Activated T-cell treated with anti-CD3 and anti-CD28 coated beads, Interleukin-2, amount 50 U/mL, for 4 hours (primary cell): ENCODE data around the gene LRP6. TPM values are rescaled to one million over a fixed set of nuclear protein-coding genes. Genes with fewer than 3 reads are reported as not detected.

ENCODE experiments used
- ATAC-seq, 2 donors: fragments of 200-7000 bp; cut with Tn5 transposase; one replicate each; pipeline ENCODE4 v1.10.0; 2021
- DNase-seq: peaks from one replicate; pipeline ENCODE4 v3.0.0-alpha.2; 2020
- H3K27me3 Mint-ChIP-seq: one replicate; pipeline ENCODE4 v1.8.0; 2021; ENCODE audit warnings: low read depth, mixed read lengths
- H3K36me3 Mint-ChIP-seq: one replicate; pipeline ENCODE4 v1.8.0; 2022; ENCODE audit warnings: mixed read lengths; ENCODE audit not compliant: insufficient read depth
- H3K4me1 Mint-ChIP-seq: one replicate; pipeline ENCODE4 v1.8.0; 2021; ENCODE audit warnings: low read depth, mixed read lengths
- H3K4me3 Mint-ChIP-seq: one replicate; pipeline ENCODE4 v1.8.0; 2021; ENCODE audit warnings: mild to moderate bottlenecking, moderate library complexity, mixed read lengths
- H3K9me3 Mint-ChIP-seq: one replicate; pipeline ENCODE4 v1.8.0; 2021; ENCODE audit warnings: mixed read lengths
- total RNA-seq, 3 donors: library from RNA; stranded (reverse); gene quantifications; one replicate each; pipeline ENCODE4 v1.2.1, GENCODE V29; 2021

Gene LRP6
- total RNA-seq, 3 donors from 2014 or later, result 4.8 to 8.0 (median 7.9) TPM

DNA sequence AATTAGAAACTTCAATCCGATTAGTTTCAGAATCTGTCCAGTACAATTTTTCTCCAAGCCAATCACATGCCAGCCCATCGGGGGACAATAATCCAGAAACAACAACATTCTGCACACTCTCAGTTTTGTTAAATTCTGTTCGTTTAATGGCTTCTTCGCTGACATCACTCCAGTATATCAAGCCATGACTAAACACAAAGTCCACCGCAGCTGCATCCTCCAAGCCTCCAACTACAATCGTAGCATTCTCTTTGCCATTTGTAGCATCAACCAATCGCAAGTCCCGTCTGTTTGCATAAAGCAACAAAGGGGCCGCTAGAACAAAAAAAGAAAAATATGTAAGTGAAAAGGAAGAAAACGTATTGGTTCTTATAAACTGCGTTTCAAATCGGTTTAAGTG lies 22.5 kb downstream of the LRP6 start:
- Mint-ChIP-seq H3K36me3 (peaks cover 6% of the 10 kb centered on the region), H3K4me3 (no peak overlapping the region), H3K27me3 (no peaks in the 10 kb centered on the region), H3K4me1 (peaks cover 15% of the 10 kb centered on the region), H3K9me3 (no peaks in the 10 kb centered on the region)
- no peak for DNase-seq
- no peak for ATAC-seq

DNA sequence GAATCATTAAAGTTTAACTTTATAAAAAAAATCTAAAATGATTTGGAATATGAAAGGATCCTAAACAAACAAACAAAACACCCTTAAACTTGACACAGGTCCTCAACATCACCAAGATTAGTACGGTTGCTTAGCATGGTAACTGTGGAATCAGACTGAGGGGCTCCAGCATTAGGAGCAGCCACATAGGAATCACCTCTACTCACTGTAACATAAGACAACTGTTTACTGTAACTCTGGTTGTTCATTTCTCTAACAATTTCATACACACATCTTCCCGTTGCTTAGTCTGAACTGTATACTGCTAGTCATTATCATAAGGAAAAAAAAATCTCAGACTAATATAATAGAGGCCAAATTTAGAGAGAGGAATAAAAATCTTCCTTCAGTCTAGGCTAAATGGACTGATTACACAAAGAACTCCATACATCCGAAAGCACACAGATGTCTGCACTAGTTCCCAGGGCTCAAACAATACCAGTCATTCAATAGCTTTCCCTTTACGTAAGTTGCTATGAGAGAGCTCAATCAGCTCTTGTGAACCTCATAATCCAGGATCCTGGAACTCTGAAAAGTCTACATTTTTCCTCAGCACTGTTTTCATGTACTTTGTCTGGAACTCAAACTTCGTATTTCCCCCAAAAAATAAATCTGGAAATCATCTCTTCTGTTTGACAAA lies 26.0 kb downstream of the LRP6 start:
- Mint-ChIP-seq H3K4me1 (peaks cover 10% of the 10 kb centered on the region), H3K27me3 (peaks cover 3% of the 10 kb centered on the region), H3K9me3 (no peaks in the 10 kb centered on the region), H3K4me3 (no peak overlapping the region), H3K36me3 (peaks cover 6% of the 10 kb centered on the region)
- no peak for DNase-seq
- no peak for ATAC-seq

GRCh38 chr12:12239127-12239526 lies 27.7 kb downstream of the LRP6 start:
- ATAC-seq, result no peak
- H3K4me3 Mint-ChIP-seq, result no peak overlapping the region

GRCh38 chr12:12238605-12239004 lies 28.2 kb downstream of the LRP6 start:
- no peak for DNase-seq
- H3K36me3 Mint-ChIP-seq, result no peaks in the 10 kb centered on the region
- no peaks in the 10 kb centered on the region for H3K9me3 Mint-ChIP-seq
- ATAC-seq, result no peak
- H3K4me3 Mint-ChIP-seq, result no peak overlapping the region
- H3K27me3 Mint-ChIP-seq, result peaks cover 3% of the 10 kb centered on the region
- H3K4me1 Mint-ChIP-seq, result peaks cover 10% of the 10 kb centered on the region

More at GRCh38 chr12:12239127-12239526, 27.7 kb downstream of the LRP6 start:
- Mint-ChIP-seq H3K27me3 (peaks cover 3% of the 10 kb centered on the region), H3K36me3 (peaks cover 2% of the 10 kb centered on the region), H3K4me1 (peaks cover 10% of the 10 kb centered on the region), H3K9me3 (no peaks in the 10 kb centered on the region)
- no peak for DNase-seq

DNA sequence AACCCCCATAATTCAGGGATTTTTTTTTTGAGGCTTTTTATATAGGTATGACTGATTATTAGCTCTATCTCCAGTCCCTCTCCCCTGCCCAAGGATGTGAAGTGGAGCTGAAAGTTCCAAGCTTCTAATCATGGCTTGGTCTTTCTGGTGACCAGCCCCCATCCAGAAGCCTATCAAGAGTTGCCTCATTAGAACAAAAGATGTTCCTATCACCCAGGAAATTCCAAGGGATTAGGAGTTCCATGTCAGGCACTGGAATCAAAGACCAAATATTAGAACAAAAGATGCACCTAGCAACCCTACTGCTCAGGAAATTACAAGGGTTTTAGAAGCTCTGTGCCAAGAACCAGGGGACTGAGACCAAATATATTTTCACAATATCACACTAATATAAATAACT lies 29.9 kb downstream of the LRP6 start:
- no peaks in the 10 kb centered on the region for H3K9me3 Mint-ChIP-seq
- ATAC-seq, result no peak
- H3K36me3 Mint-ChIP-seq, result no peaks in the 10 kb centered on the region
- H3K4me3 Mint-ChIP-seq, result no peak overlapping the region
- peaks cover 11% of the 10 kb centered on the region for H3K4me1 Mint-ChIP-seq
- no peak for DNase-seq
- H3K27me3 Mint-ChIP-seq, result peaks cover 5% of the 10 kb centered on the region

GRCh38 chr12:12230275-12230674 lies 36.6 kb downstream of the LRP6 start:
- H3K4me1 Mint-ChIP-seq, result peaks cover 2% of the 10 kb centered on the region
- peaks cover 3% of the 10 kb centered on the region for H3K36me3 Mint-ChIP-seq
- peaks cover 11% of the 10 kb centered on the region for H3K9me3 Mint-ChIP-seq
- ATAC-seq (no peak), DNase-seq (no peak)
- no peak overlapping the region for H3K4me3 Mint-ChIP-seq
- peaks cover 4% of the 10 kb centered on the region for H3K27me3 Mint-ChIP-seq

DNA sequence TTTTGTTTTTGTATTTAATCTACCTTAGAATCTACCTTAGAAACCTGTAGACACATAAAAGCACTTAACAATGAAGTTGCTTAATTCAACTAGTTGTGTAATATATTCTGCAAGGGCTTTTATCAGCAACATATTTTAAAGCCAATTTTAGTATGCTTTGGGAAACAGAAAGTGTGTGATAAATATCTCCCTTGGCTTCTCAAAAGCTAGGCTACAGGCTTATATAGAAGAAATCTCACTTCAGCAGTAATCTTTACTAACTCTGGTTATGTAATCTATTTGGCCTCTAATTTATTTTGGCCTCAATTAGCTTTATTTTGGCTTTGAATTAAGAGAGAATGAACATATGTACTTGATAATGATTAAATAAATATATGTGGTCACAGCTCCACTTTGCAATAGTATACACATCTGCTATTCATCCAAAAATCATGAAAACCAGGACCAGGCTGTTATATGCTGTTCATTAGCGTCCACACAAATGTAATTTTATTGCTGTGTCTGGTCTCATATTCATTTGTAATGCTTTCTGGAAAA lies 37.2 kb downstream of the LRP6 start:
- H3K4me1 Mint-ChIP-seq, result peaks cover 2% of the 10 kb centered on the region
- peaks cover 11% of the 10 kb centered on the region for H3K9me3 Mint-ChIP-seq
- H3K27me3 Mint-ChIP-seq, result peaks cover 4% of the 10 kb centered on the region
- peaks cover 3% of the 10 kb centered on the region for H3K36me3 Mint-ChIP-seq
- DNase-seq (no peak), ATAC-seq (no peak)
- no peak overlapping the region for H3K4me3 Mint-ChIP-seq

DNA sequence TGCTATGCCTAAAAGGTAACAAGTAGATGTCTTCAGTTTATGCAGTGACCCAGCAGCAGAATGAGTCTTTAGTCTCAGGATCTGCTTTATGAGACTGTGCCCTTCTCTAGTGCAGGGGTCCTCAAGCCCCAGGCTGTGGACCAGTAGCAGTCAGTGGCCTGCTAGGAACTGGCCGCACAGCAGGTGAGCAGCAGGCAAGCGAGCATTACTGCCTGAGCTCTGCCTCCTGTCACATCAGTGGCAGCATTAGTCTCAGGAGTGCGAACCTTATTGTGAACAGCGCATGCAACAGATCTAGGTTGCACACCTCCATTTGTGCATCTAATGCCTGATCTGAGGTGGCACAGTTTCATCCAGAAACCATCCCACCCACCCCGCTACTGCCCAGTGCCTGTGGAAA lies 38.4 kb downstream of the LRP6 start:
- H3K9me3 Mint-ChIP-seq, result peaks cover 11% of the 10 kb centered on the region
- DNase-seq (no peak), ATAC-seq (no peak)
- no peak overlapping the region for H3K4me3 Mint-ChIP-seq
- H3K36me3 Mint-ChIP-seq, result peaks cover 5% of the 10 kb centered on the region
- H3K27me3 Mint-ChIP-seq, result peaks cover 6% of the 10 kb centered on the region
- H3K4me1 Mint-ChIP-seq, result peaks cover 5% of the 10 kb centered on the region

DNA sequence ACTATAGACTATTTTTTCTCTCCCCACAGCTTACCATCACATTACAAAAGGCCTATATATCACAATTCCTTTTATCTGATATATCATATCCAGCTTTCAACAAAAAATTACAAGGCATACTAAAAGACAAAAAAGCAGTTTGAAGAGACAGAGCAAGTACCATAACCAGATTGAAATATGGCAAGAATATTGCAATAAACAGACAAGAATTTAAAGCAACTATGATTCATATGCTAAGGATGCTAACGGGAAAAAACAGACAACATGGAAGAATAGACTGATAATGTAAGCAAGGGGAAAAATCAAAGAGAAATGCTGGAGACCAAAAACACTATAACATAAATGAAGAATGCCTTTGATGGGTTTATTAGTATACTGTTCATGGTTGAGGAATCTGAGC lies 40.7 kb downstream of the LRP6 start:
- DNase-seq, result no peak
- peaks cover 4% of the 10 kb centered on the region for H3K27me3 Mint-ChIP-seq
- no peak for ATAC-seq
- H3K36me3 Mint-ChIP-seq, result peaks cover 5% of the 10 kb centered on the region
- peaks cover 11% of the 10 kb centered on the region for H3K9me3 Mint-ChIP-seq
- H3K4me3 Mint-ChIP-seq, result no peak overlapping the region
- peaks cover 3% of the 10 kb centered on the region for H3K4me1 Mint-ChIP-seq

DNA sequence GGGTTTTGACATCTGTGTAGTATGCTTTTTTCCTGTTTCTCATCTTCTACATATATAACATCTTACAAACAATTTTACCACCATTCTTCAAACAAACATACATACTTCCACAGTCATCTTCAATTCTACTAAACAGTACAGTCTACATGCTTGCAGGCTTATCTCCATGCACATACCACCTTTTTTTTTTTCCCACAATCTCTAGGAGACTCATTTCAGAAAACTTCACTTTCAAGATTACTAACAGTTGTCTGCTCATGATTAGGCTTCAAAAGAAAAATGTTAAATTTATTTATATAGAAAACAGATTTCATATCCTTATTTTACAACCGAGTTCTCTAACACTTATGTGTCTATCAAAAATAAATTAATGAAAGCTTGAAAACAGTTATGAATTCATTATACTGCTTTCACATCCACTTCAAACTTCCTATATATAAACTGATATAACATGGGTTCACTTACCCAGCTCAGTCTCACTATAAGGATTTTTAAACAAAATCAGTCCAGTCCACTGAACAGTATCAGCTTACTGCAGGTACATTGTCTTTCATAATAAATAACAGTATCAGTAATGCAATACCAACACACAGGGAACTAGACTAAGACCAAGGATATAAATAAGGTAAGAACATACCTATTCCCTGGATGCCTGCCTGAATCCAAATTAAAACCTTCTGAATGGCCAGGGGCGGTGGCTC lies 42.5 kb downstream of the LRP6 start:
- Mint-ChIP-seq H3K27me3 (peaks cover 4% of the 10 kb centered on the region), H3K4me3 (no peak overlapping the region), H3K4me1 (peaks cover 3% of the 10 kb centered on the region), H3K36me3 (peaks cover 5% of the 10 kb centered on the region), H3K9me3 (peaks cover 11% of the 10 kb centered on the region)
- ATAC-seq (no peak), DNase-seq (no peak)

DNA sequence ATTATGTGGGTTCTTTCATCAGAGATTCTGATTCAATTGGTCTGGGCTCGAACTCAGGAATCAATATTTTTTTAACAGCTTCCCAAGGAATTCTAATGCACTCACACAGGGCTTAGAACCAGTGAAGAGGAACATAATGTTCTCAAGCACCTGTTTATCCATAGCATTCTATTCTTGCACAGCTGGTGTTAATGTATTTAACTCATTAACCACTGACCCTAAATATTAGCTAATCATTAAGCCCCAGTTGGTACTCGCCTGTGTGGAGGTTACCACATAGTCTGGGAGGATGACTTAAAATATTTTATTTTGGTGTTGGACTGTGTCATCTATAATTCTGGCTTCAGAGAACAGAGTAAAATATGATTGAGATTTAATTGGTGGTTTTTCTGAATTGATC lies 45.3 kb downstream of the LRP6 start:
- Mint-ChIP-seq H3K9me3 (peaks cover 9% of the 10 kb centered on the region), H3K36me3 (peaks cover 5% of the 10 kb centered on the region), H3K27me3 (peaks cover 2% of the 10 kb centered on the region), H3K4me1 (peaks cover 8% of the 10 kb centered on the region), H3K4me3 (no peak overlapping the region)
- ATAC-seq (no peak), DNase-seq (no peak)

GRCh38 chr12:12219664-12220063 lies 47.2 kb downstream of the LRP6 start:
- DNase-seq (no peak), ATAC-seq (no peak)
- Mint-ChIP-seq H3K9me3 (peaks cover 3% of the 10 kb centered on the region), H3K4me1 (peaks cover 14% of the 10 kb centered on the region), H3K27me3 (peaks cover 4% of the 10 kb centered on the region), H3K4me3 (no peak overlapping the region), H3K36me3 (peaks cover 2% of the 10 kb centered on the region)

DNA sequence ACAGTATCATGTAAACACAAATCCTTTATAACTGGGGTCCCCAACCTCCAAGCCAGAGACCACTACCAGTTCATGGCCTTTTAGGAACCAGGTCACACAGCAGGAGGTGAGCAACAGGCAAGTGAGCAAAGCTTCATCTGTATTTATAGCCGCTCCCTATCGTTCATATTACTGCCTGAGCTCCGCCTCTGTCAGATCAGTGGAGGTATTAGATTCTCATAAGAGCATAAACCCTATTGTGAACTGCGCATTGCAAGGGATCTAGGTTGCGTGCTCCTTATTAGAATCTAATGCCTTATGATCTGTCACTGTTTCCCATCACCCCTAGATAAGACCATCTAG lies 49.9 kb downstream of the LRP6 start:
- DNase-seq (no peak), ATAC-seq (no peak)
- Mint-ChIP-seq H3K36me3 (no peaks in the 10 kb centered on the region), H3K4me3 (no peak overlapping the region), H3K4me1 (peaks cover 12% of the 10 kb centered on the region), H3K9me3 (peaks cover 3% of the 10 kb centered on the region), H3K27me3 (peaks cover 2% of the 10 kb centered on the region)

DNA sequence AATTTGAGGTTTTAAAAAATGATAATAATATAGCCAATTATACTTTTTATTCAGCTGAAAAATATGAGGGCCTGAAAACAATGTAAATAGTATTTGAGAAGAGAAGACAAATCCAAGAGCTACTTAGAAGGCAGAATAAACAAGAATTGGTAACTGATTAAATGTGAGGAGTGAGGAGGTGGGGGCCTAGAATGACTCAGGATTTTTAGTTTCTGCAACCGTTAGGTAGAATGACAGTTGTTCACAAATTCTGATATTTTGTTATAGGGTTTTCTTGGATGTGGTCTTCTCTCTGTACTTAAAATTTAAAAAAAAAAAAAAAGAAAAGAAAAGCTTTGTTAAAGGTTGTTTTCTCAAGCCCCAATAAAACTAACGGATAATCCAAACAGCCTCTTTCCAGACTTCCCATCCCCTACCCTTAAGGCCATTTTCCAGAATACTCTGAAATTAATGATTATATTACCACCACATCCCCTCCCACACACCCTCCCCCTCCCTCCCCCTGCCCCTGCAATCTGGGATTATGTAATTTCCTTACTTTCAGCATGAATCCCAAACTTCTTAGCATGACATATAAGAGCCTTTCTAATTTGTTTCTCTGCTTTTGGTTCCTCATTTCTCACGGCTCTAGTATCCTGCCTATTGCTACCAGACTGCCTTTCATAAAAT lies 50.4 kb downstream of the LRP6 start:
- no peak for ATAC-seq
- Mint-ChIP-seq H3K4me3 (no peak overlapping the region), H3K9me3 (peaks cover 3% of the 10 kb centered on the region), H3K4me1 (peaks cover 12% of the 10 kb centered on the region), H3K27me3 (peaks cover 2% of the 10 kb centered on the region), H3K36me3 (no peaks in the 10 kb centered on the region)
- no peak for DNase-seq
